B cell (primary cell): ENCODE measurements around the gene PPP6R3. TPM values are rescaled to one million over a fixed set of nuclear protein-coding genes. Genes with fewer than 3 reads are reported as not detected.

Experiments used
- ATAC-seq: fragments of 200-7000 bp; cut with Tn5 transposase; one replicate; pipeline ENCODE4 v1.10.0; 2021; ENCODE audit warnings: low read depth, mild to moderate bottlenecking, moderate number of reproducible peaks, moderate library complexity
- CTCF ChIA-PET: fragments of 350-600 bp; sonication (Branson Sonifier 250); formaldehyde crosslinking; loops from one replicate; lab custom pipeline; 2021; ENCODE audit warnings: antibody characterized with exemption, inconsistent platforms; lab: Charles Lee
- POLR2A ChIA-PET: fragments of 350-600 bp; sonication (Branson Sonifier 250); formaldehyde crosslinking; loops from one replicate; lab custom pipeline; 2021; ENCODE audit warnings: antibody characterized with exemption; lab: Charles Lee
- DNase-seq: peaks from one replicate; pipeline ENCODE4 v3.0.0; 2013
- H2AFZ ChIP-seq: 2 replicates; pipeline ENCODE4 v1.6.1; 2012; ENCODE audit warnings: mild to moderate bottlenecking, low read depth, low read length; ENCODE audit not compliant: insufficient read depth, poor library complexity, severe bottlenecking
- H3K27ac ChIP-seq, 2 donors: 1 replicate in 1 of 2; 2 replicates in 1 of 2; pipeline ENCODE4 v1.5.1; 2012 to 2013; ENCODE audit warnings: low read length in 2 of 2, mild to moderate bottlenecking in 2 of 2, moderate library complexity in 1 of 2
- H3K27me3 ChIP-seq, 4 experiments: fragments of 200-600 bp in 1 of 4; sonication (generic) in 1 of 4; replicated peaks in 1 of 4; 1 replicate in 2 of 4; 2 replicates in 2 of 4; pipeline versions ENCODE4 v1.6.1 to v1.7.0; 2013 to 2016; ENCODE audit warnings: low read length in 3 of 4, mild to moderate bottlenecking in 2 of 4, mixed read lengths in 1 of 4, moderate library complexity in 1 of 4; ENCODE audit not compliant: insufficient read depth in 4 of 4, control insufficient read depth in 3 of 4; ENCODE audit errors: control extremely low read depth in 1 of 4
- H3K36me3 ChIP-seq, 2 experiments: replicated peaks in 1 of 2; 1 replicate in 1 of 2; 2 replicates in 1 of 2; pipeline versions ENCODE4 v1.6.1 to v1.7.1; 2013; ENCODE audit warnings: low read length in 1 of 2; ENCODE audit not compliant: insufficient read depth in 2 of 2, control insufficient read depth in 1 of 2; ENCODE audit errors: control extremely low read depth in 1 of 2, extremely low read depth in 1 of 2
- H3K4me1 ChIP-seq, 2 donors: fragments of 200-600 bp in 1 of 2; sonication (generic) in 1 of 2; 1 replicate in 1 of 2; 2 replicates in 1 of 2; pipeline versions ENCODE4 v1.5.1 to v1.6.1; 2013 to 2017; ENCODE audit warnings: low read length in 2 of 2; ENCODE audit not compliant: control insufficient read depth in 2 of 2, insufficient read depth in 2 of 2
- H3K4me2 ChIP-seq: replicated peaks from 2 replicates; pipeline ENCODE3; 2012; ENCODE audit warnings: mild to moderate bottlenecking, low read depth, low read length; ENCODE audit not compliant: poor library complexity, severe bottlenecking
- H3K4me3 ChIP-seq, 5 experiments: fragments of 200-600 bp in 1 of 5; sonication (generic) in 1 of 5; 1 replicate in 3 of 5; 2 replicates in 2 of 5; pipeline versions ENCODE4 v1.5.1 to v1.7.0; 2011 to 2016; ENCODE audit warnings: low read length in 4 of 5, mild to moderate bottlenecking in 4 of 5, low read depth in 2 of 5, control low read depth in 1 of 5, moderate library complexity in 1 of 5; ENCODE audit not compliant: insufficient read depth in 1 of 5; ENCODE audit errors: control extremely low read depth in 1 of 5, extremely low read depth in 1 of 5
- H3K79me2 ChIP-seq: fragments of 200-600 bp; sonication (generic); one replicate; pipeline ENCODE4 v1.6.0; 2016; ENCODE audit warnings: low read length; ENCODE audit not compliant: control insufficient read depth, insufficient read depth
- H3K9ac ChIP-seq: fragments of 200-600 bp; sonication (generic); 2 replicates; pipeline ENCODE4 v1.6.1; 2017; ENCODE audit warnings: mild to moderate bottlenecking, low read length, moderate library complexity
- H3K9me3 ChIP-seq, 3 donors: one replicate each; pipeline versions ENCODE4 v1.6.1 to v1.7.1; 2013; ENCODE audit warnings: low read length in 2 of 3; ENCODE audit not compliant: control insufficient read depth in 2 of 3, insufficient read depth in 1 of 3; ENCODE audit errors: control extremely low read depth in 1 of 3
- H4K20me1 ChIP-seq: 2 replicates; pipeline ENCODE4 v1.6.0; 2012; ENCODE audit warnings: mild to moderate bottlenecking, low read length; ENCODE audit not compliant: insufficient read depth, control insufficient read depth, poor library complexity, severe bottlenecking
- H3K27ac Mint-ChIP-seq: one replicate; pipeline ENCODE4 v1.8.0; 2021; ENCODE audit warnings: mixed read lengths
- H3K27me3 Mint-ChIP-seq: one replicate; pipeline ENCODE4 v1.8.0; 2021; ENCODE audit warnings: mixed read lengths
- H3K4me1 Mint-ChIP-seq: one replicate; pipeline ENCODE4 v1.8.0; 2021; ENCODE audit warnings: mixed read lengths
- H3K4me3 Mint-ChIP-seq: one replicate; pipeline ENCODE4 v1.8.0; 2021; ENCODE audit warnings: mixed read lengths
- H3K9me3 Mint-ChIP-seq: one replicate; pipeline ENCODE4 v1.8.0; 2022; ENCODE audit warnings: mixed read lengths; ENCODE audit not compliant: insufficient read depth
- CTCF ChIP-seq: fragments of 200-600 bp; IDR thresholded peaks from one replicate; pipeline ENCODE4 v1.8.0; 2022; ENCODE audit warnings: antibody characterized with exemption, mild to moderate bottlenecking
- EZH2 ChIP-seq: IDR thresholded peaks from 2 replicates; pipeline ENCODE4 v1.6.1; 2012; ENCODE audit warnings: borderline replicate concordance, low read depth, mild to moderate bottlenecking, moderate library complexity, low read length; ENCODE audit not compliant: insufficient read depth, poor library complexity, severe bottlenecking
- WGBS: methylation state at CpG from one replicate; pipeline ENCODE4 v1.1.5; 2013; ENCODE audit warnings: missing lambda C conversion rate; ENCODE audit not compliant: insufficient coverage; 5-methylcytosine and 5-hydroxymethylcytosine counted together
- intact Hi-C: fragments of 100-400 bp; cut with micrococcal nuclease; formaldehyde crosslinking; loops from one replicate; pipeline ENCODE4 v1.10.0; 2022
- polyA plus RNA-seq: library from polyadenylated mRNA; depleted of rRNA; stranded (reverse); fragments of >200 nt; gene quantifications from 2 replicates; pipeline ENCODE4 v1.2.3, GENCODE V29; 2012
- total RNA-seq, 2 donors: library from RNA; stranded (reverse); fragments of 120-200 nt in 1 of 2; gene quantifications; 1 replicate in 1 of 2; 2 replicates in 1 of 2; pipeline versions ENCODE4 v1.2.3 to v1.2.4, GENCODE V29; 2013 to 2022

Gene PPP6R3
- total and polyA plus RNA-seq, 2 donors (not counting 1 experiment from before 2014, with no cell fraction given) = 48.5 to 159 TPM

DNA sequence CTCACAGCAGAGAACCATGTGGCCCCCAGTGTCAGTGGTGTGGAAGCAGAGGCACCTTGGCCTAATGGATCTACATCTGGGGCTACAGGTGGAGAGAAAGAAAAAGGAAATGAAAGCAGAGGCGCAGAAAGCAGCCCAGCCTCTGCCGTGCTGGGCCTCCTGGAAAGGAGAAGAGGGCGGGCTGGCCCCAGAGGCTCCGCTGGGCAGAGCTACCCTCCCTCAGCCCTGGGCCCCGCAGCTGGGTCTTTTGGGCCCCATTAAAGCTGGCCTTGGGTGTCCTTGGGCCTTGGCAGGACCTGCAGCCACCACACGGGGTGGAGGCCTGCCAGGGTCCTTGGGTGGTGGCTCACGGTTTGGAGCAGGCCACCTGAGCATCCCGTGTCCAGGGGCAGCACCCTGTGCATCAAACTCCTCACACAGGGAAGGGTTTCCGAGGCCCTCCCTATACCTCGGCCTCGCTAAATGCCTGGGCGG is 192.2 kb downstream of the PPP6R3 start:
- peaks cover 0 to 17% (median 1%) of the 10 kb centered on the region in 3 donors for H3K9me3 ChIP-seq
- no peaks in the 10 kb centered on the region for H3K79me2 ChIP-seq
- intact Hi-C loops = no loop called here
- no peak overlapping the region for H3K9ac ChIP-seq
- no peaks in the 10 kb centered on the region for H4K20me1 ChIP-seq
- H3K4me3 ChIP-seq = no peak overlapping the region
- no peak for DNase-seq
- no peak overlapping the region for H2AFZ ChIP-seq
- POLR2A ChIA-PET = no interaction called here
- CTCF ChIA-PET = no interaction called here
- no peak overlapping the region for H3K27ac ChIP-seq
- Mint-ChIP-seq H3K27ac (no peak overlapping the region), H3K9me3 (no peaks in the 10 kb centered on the region), H3K4me3 (no peak overlapping the region), H3K27me3 (peaks cover 21% of the 10 kb centered on the region), H3K4me1 (peaks cover 3% of the 10 kb centered on the region)
- peaks cover 0 to 6% (median 0%) of the 10 kb centered on the region in 4 experiments for H3K27me3 ChIP-seq
- H3K4me2 ChIP-seq = no peak overlapping the region
- WGBS = 58% methylated on average over 12 of the region's 12 CpGs
- ATAC-seq = no peak
- TF ChIP-seq CTCF (no peak), EZH2 (no peak)
- no peaks in the 10 kb centered on the region for H3K36me3 ChIP-seq
- H3K4me1 ChIP-seq = no peaks in the 10 kb centered on the region

DNA sequence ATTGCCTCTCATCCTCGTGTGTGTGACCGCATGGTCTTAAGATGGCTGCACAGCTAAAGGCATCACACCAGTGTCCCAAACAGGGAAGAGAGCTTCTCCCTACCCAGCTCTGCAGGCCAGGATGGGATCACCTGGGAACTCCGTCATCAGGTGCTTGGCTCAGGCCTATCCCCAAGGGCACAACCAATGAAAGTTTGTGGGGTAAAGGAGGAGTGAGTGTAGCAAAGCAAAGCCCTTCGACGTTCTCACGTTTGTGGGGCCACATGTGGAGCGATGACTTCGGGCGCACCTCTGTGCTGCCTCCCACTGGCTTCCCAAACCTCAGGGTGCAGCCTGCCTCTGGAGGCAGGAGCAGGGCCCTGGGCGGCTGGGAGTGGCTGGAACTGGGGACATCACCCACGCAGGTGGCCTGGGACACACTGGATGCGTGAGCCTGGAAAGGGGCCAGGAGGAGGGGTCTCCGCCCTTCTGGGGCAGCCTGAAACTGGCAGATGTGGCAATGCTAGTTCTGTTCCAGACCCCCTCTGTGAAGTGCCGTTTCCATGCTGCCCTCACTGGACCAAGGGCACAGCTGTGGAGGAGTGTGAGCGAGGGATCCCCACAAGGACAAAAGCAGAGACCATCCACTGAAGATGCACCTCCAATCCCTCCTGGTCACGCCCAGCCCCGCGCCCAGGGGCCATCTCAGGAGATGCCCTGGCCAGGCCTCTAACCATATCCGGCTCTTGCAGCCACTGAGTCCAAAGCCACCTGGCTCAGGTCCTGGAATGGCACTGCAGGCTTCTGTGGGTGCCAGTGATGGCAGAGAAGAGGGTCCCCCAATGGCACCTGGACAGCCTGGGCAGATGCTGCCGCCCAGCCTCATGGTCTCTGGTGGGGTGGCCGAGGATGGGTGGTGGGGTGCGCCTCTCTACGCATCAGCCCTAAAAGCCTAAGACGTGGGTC is 193.2 kb downstream of the PPP6R3 start:
- Histone ChIP-seq H3K27me3 (peaks cover 0 to 6% (median 0%) of the 10 kb centered on the region in 4 experiments), H3K4me3 (no peak overlapping the region), H3K27ac (no peak overlapping the region), H3K36me3 (no peaks in the 10 kb centered on the region), H4K20me1 (no peaks in the 10 kb centered on the region), H3K9ac (no peak overlapping the region), H3K4me2 (no peak overlapping the region), H2AFZ (no peak overlapping the region), H3K79me2 (no peaks in the 10 kb centered on the region), H3K9me3 (peaks cover 0 to 18% (median 0%) of the 10 kb centered on the region in 3 donors), H3K4me1 (no peaks in the 10 kb centered on the region)
- Mint-ChIP-seq H3K27ac (no peak overlapping the region), H3K27me3 (peaks cover 23% of the 10 kb centered on the region), H3K9me3 (no peaks in the 10 kb centered on the region), H3K4me3 (no peak overlapping the region), H3K4me1 (peaks cover 3% of the 10 kb centered on the region)
- ChIA-PET CTCF (no interaction called here), POLR2A (interaction anchor here (0.7 kb wide), 1 partner anchor 9 kb away, joined by 3 read pairs; no protein-coding TSS in a partner anchor)
- TF ChIP-seq EZH2 (no peak), CTCF (no peak)
- ATAC-seq = no peak
- DNase-seq = no peak
- WGBS = 76% methylated on average over 23 of the region's 24 CpGs
- intact Hi-C loops = no loop called here
